K562 (cell line): ENCODE data around the gene HES3. TPM values are rescaled to one million over a fixed set of nuclear protein-coding genes. Genes with fewer than 3 reads are reported as not detected.

Experiments
- ATAC-seq: fragments of 200-7000 bp; cut with Tn5 transposase; 3 replicates; pipeline ENCODE4 v1.9.1; 2020; ENCODE audit warnings: moderate library complexity
- BruUV-seq: library from RNA; stranded (reverse); fragments of 400-500 nt; replicated peaks from 2 replicates; lab custom pipeline; 2021; lab: Mats Ljungman, UMichigan
- CTCF ChIA-PET: fragments of 300-600 bp; formaldehyde crosslinking; extraction: SDS; loops from one replicate; lab custom pipeline; 2021; ENCODE audit warnings: low intra/inter-chr PET ratio; lab: Yijun Ruan, JAX
- POLR2A ChIA-PET: fragments of 300-600, 350-650 bp; sonication (Branson Sonifier 250); formaldehyde crosslinking; extraction: SDS; loops from one replicate; lab custom pipeline; 2021; ENCODE audit warnings: antibody characterized with exemption, inconsistent platforms; lab: Yijun Ruan, JAX
- DNase-seq, 4 experiments: peaks; one replicate each; pipeline versions ENCODE4 v3.0.0 to v3.0.0-alpha.2; 2011 to 2018; ENCODE audit warnings: low spot score in 3 of 4, mixed read lengths in 3 of 4; ENCODE audit errors: extremely low read depth in 1 of 4
- FAIRE-seq: peaks from 2 replicates; lab custom pipeline; 2011; peaks lifted over from hg19 to GRCh38; lab: Jason Lieb, UNC
- H2AFZ ChIP-seq: 2 replicates; pipeline ENCODE4 v1.6.0; 2011; ENCODE audit warnings: low read depth, low read length, control low read depth, inconsistent platforms
- H3K27ac ChIP-seq: fragments of 200-600 bp; 3 replicates; pipeline ENCODE4 v1.8.0; 2011; ENCODE audit warnings: low read depth, mild to moderate bottlenecking, control low read depth, inconsistent platforms, low read length, moderate library complexity, mixed read lengths; ENCODE audit errors: extremely low read depth
- H3K27me3 ChIP-seq, 2 experiments: fragments of 300-600 bp in 1 of 2; 2 replicates in 1 of 2; 3 replicates in 1 of 2; pipeline versions ENCODE4 v1.6.0 to v1.8.0; 2011; ENCODE audit warnings: inconsistent platforms in 2 of 2, low read length in 2 of 2, mild to moderate bottlenecking in 1 of 2, mixed read lengths in 1 of 2, moderate library complexity in 1 of 2; ENCODE audit not compliant: control insufficient read depth in 2 of 2, insufficient read depth in 2 of 2
- H3K36me3 ChIP-seq: fragments of 300-600 bp; 3 replicates; pipeline ENCODE4 v1.8.0; 2011; ENCODE audit warnings: mild to moderate bottlenecking, low read length, inconsistent platforms; ENCODE audit not compliant: control insufficient read depth, insufficient read depth
- H3K4me1 ChIP-seq, 2 experiments: fragments of 200-600 bp in 1 of 2; replicated peaks in 1 of 2; 2 replicates in 1 of 2; 3 replicates in 1 of 2; pipeline versions ENCODE4 v1.5.1 to v1.8.0; 2011; ENCODE audit warnings: inconsistent platforms in 2 of 2, low read length in 2 of 2, mild to moderate bottlenecking in 1 of 2, mixed read lengths in 1 of 2, moderate library complexity in 1 of 2; ENCODE audit not compliant: control insufficient read depth in 2 of 2, insufficient read depth in 2 of 2
- H3K4me2 ChIP-seq: 2 replicates; pipeline ENCODE4 v1.6.1; 2011; ENCODE audit warnings: low read length, control low read depth, inconsistent platforms, mixed read lengths; ENCODE audit not compliant: insufficient read depth
- H3K4me3 ChIP-seq: fragments of 200-600 bp; sonication (generic), shearing (Covaris generic); 2 replicates; pipeline ENCODE4 v1.5.1; 2016; ENCODE audit warnings: control low read depth, inconsistent platforms
- H3K79me2 ChIP-seq: fragments of 200-600 bp; 3 replicates; pipeline ENCODE4 v1.8.0; 2011; ENCODE audit warnings: low read length, inconsistent platforms; ENCODE audit not compliant: control insufficient read depth, insufficient read depth
- H3K9ac ChIP-seq, 2 experiments: 2 replicates each; pipeline versions ENCODE4 v1.6.0 to v1.6.1; 2011; ENCODE audit warnings: low read depth in 2 of 2, low read length in 2 of 2, control low read depth in 1 of 2, inconsistent platforms in 1 of 2, mild to moderate bottlenecking in 1 of 2, mixed read lengths in 1 of 2; ENCODE audit not compliant: insufficient read depth in 1 of 2
- H3K9me1 ChIP-seq: one replicate; pipeline ENCODE4 v1.6.0; 2011; ENCODE audit warnings: inconsistent platforms, mild to moderate bottlenecking, low read length, moderate library complexity; ENCODE audit not compliant: control insufficient read depth, insufficient read depth
- H3K9me3 ChIP-seq: replicated peaks from 2 replicates; pipeline ENCODE4 v1.5.1; 2011; ENCODE audit warnings: low read depth, low read length, inconsistent platforms; ENCODE audit not compliant: control insufficient read depth, insufficient read depth
- H4K20me1 ChIP-seq: replicated peaks from 2 replicates; pipeline ENCODE4 v1.6.1; 2011; ENCODE audit warnings: low read length, inconsistent platforms, mixed read lengths; ENCODE audit not compliant: control insufficient read depth, insufficient read depth
- EGR1 ChIP-seq: fragments of 450-650 bp; conservative IDR thresholded peaks from 2 replicates; pipeline ENCODE4 v1.6.1; 2017; ENCODE audit warnings: mild to moderate bottlenecking
- FOSL1 ChIP-seq: fragments of 200-800 bp; sonication (Bioruptor generic); conservative IDR thresholded peaks from 2 replicates; pipeline ENCODE4 v1.6.1; 2016; ENCODE audit warnings: missing genetic modification characterization, missing compliant biosample characterization
- JUND ChIP-seq, 2 experiments: IDR thresholded peaks; 2 replicates in 1 of 2; 3 replicates in 1 of 2; pipeline ENCODE4 v1.6.1; 2011; ENCODE audit warnings: borderline replicate concordance in 2 of 2, low read depth in 2 of 2, low read length in 2 of 2, improper control_type of control experiment in 1 of 2, missing biosample characterization in 1 of 2, missing genetic modification characterization in 1 of 2, missing genetic modification reagents in 1 of 2
- PHTF2 ChIP-seq: fragments of 250-450 bp; sonication (Bioruptor Pico); IDR thresholded peaks from 2 replicates; pipeline ENCODE4 v1.5.0; 2021; ENCODE audit warnings: mild to moderate bottlenecking
- TEAD2 ChIP-seq: fragments of 450-650 bp; IDR thresholded peaks from 2 replicates; pipeline ENCODE4 v1.6.1; 2016; ENCODE audit warnings: missing genetic modification characterization, control low read depth, missing compliant biosample characterization
- WGBS: fragments of 100-300 bp; shearing (Covaris generic); methylation state at CpG from one replicate; pipeline ENCODE4 v1.1.6; 2016; ENCODE audit warnings: low coverage, mixed read lengths; ENCODE audit not compliant: insufficient coverage; ENCODE audit errors: missing lambda C conversion rate; 5-methylcytosine and 5-hydroxymethylcytosine counted together
- in situ Hi-C: fragments of 300-500 bp; cut with MboI; formaldehyde crosslinking; loops from 4 replicates; pipeline ENCODE4 v1.15.0; 2018; ENCODE audit warnings: inconsistent platforms, mixed read lengths
- intact Hi-C: fragments of 100-400 bp; cut with micrococcal nuclease; formaldehyde crosslinking; loops from 2 replicates; pipeline ENCODE4 v1.14.2; 2022
- polyA plus RNA-seq, 8 experiments: library from polyadenylated mRNA; depleted of rRNA in 4 of 8; stranded (reverse) in 5 of 8; unstranded in 3 of 8; fragments of >200 nt; fragmentation: Nextera tagmentation in 2 of 8; fragmentation: Illumina TruSeq in 1 of 8; extraction: Ambion mirVana in 2 of 8; extraction: Trizol in 1 of 8; gene quantifications; 2 replicates each; pipeline versions ENCODE4 v1.2.1 to v1.2.3, GENCODE V29; 2011 to 2014; ENCODE audit warnings: inconsistent platforms in 1 of 8, missing spikeins in 1 of 8
- total RNA-seq, 7 experiments: library from RNA; depleted of rRNA in 6 of 7; stranded (reverse); fragments of >200 nt in 6 of 7; fragmentation: Illumina TruSeq in 2 of 7; extraction: Trizol in 2 of 7; gene quantifications; 2 replicates each; pipeline versions ENCODE4 v1.2.1 to v1.2.3, GENCODE V29; 2011 to 2021; ENCODE audit warnings: low replicate concordance in 1 of 7
- TF ChIP-seq, protein P1 (sequence below): sonication (generic); formaldehyde crosslinking; IDR thresholded peaks from 2 replicates; pipeline ENCODE4 v1.8.1; 2023; ENCODE audit warnings: mild to moderate bottlenecking, missing genetic modification reagents
- TF ChIP-seq, protein P2 (sequence below): fragments of 200-800 bp; sonication (Bioruptor generic); IDR thresholded peaks from 2 replicates; pipeline ENCODE4 v1.6.1; 2017; ENCODE audit warnings: missing genetic modification characterization, missing compliant biosample characterization
- TF ChIP-seq, protein P3 (sequence below), 2 experiments: fragments of 450-650 bp in 1 of 2; sonication (generic) in 1 of 2; formaldehyde crosslinking in 1 of 2; IDR thresholded peaks in 1 of 2; conservative IDR thresholded peaks in 1 of 2; 2 replicates each; pipeline versions ENCODE4 v1.6.1 to v1.8.1; 2016 to 2023; ENCODE audit warnings: mild to moderate bottlenecking in 2 of 2, moderate library complexity in 2 of 2, inconsistent platforms in 1 of 2, missing genetic modification reagents in 1 of 2

HES3 gene
- total and polyA plus RNA-seq, 9 of the 15 experiments (the other 6 are each of a cell fraction or from before 2014, with no cell fraction given) = not detected

DNA sequence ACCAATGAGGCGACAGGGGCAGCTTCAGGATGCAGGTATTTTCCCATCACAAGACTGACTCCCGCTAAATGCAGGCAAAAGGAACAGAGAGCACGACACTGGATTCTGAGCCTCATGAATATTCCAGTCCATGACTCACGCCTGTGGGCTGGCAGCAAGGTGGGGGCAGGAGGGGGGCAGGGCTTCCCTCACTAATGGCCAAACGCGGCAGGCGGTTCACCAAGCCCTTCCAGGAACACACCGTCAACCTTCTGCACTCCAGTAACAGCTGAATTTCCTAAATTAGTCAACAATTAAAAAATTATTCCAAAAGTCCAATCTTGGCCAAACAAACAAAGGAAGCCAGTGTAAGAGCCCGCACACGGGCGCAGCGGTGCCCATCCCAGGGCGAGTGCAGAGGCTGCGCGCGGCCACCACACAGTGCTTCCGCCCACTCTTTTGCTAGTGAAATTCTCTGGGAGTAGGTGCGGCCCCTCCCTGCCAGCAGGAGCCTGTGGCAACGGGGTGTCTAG, 29.5 kb downstream of the HES3 start:
- H2AFZ ChIP-seq = no peak overlapping the region
- TF ChIP-seq, protein P1, sequence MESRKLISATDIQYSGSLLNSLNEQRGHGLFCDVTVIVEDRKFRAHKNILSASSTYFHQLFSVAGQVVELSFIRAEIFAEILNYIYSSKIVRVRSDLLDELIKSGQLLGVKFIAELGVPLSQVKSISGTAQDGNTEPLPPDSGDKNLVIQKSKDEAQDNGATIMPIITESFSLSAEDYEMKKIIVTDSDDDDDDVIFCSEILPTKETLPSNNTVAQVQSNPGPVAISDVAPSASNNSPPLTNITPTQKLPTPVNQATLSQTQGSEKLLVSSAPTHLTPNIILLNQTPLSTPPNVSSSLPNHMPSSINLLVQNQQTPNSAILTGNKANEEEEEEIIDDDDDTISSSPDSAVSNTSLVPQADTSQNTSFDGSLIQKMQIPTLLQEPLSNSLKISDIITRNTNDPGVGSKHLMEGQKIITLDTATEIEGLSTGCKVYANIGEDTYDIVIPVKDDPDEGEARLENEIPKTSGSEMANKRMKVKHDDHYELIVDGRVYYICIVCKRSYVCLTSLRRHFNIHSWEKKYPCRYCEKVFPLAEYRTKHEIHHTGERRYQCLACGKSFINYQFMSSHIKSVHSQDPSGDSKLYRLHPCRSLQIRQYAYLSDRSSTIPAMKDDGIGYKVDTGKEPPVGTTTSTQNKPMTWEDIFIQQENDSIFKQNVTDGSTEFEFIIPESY (CRISPR knock-in tag) = peak; percentile 77
- no peak for TF ChIP-seq PHTF2
- no peak for TF ChIP-seq TEAD2 (tag)
- TF ChIP-seq EGR1 = peak; percentile 42
- peak; percentile 53 for TF ChIP-seq JUND (IDR thresholded peaks at IDR 0.05; ENCODE audit: borderline replicate concordance, low read depth, low read length)
- TF ChIP-seq JUND (tag; IDR thresholded peaks at IDR 0.05; ENCODE audit: borderline replicate concordance, low read depth, low read length) = no peak
- TF ChIP-seq, protein P2, sequence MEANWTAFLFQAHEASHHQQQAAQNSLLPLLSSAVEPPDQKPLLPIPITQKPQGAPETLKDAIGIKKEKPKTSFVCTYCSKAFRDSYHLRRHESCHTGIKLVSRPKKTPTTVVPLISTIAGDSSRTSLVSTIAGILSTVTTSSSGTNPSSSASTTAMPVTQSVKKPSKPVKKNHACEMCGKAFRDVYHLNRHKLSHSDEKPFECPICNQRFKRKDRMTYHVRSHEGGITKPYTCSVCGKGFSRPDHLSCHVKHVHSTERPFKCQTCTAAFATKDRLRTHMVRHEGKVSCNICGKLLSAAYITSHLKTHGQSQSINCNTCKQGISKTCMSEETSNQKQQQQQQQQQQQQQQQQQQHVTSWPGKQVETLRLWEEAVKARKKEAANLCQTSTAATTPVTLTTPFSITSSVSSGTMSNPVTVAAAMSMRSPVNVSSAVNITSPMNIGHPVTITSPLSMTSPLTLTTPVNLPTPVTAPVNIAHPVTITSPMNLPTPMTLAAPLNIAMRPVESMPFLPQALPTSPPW (CRISPR knock-in tag) = peak; percentile 70
- peak; percentile 70 for TF ChIP-seq FOSL1 (tag)
- TF ChIP-seq, protein P3, sequence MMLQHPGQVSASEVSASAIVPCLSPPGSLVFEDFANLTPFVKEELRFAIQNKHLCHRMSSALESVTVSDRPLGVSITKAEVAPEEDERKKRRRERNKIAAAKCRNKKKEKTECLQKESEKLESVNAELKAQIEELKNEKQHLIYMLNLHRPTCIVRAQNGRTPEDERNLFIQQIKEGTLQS (IDR thresholded peaks at IDR 0.05) = peak; percentile 49
- TF ChIP-seq, protein P3 (CRISPR knock-in tag; conservative IDR thresholded peaks at IDR 0.05) = no peak
- POLR2A ChIA-PET = interaction anchor here (0.5 kb wide), 1 partner anchor 1211 kb away, joined by 4 read pairs; no protein-coding TSS in a partner anchor
- intact Hi-C loops (no loop called here), in situ Hi-C loops (loop anchor here (25.0 kb wide), 1 partner anchor 939 kb away; no protein-coding TSS in a partner anchor)
- no peaks in the 10 kb centered on the region for H3K79me2 ChIP-seq
- H3K4me2 ChIP-seq = no peak overlapping the region
- peak in 2 of 4 experiments; percentile 42 to 44 for DNase-seq
- H3K4me3 ChIP-seq = no peak overlapping the region
- no peaks in the 10 kb centered on the region for H3K9me1 ChIP-seq
- peaks cover 8% of the 10 kb centered on the region; the same call in 1 of the 2 replicates for H4K20me1 ChIP-seq
- no peak overlapping the region for H3K27ac ChIP-seq
- 53% methylated on average over 14 of the region's 19 CpGs for WGBS
- no peaks in the 10 kb centered on the region for H3K36me3 ChIP-seq
- peaks cover 5 to 79% of the 10 kb centered on the region in 2 experiments; a peak in 4 of 5 replicates for H3K4me1 ChIP-seq
- no peaks in the 10 kb centered on the region for H3K9me3 ChIP-seq
- no peaks in the 10 kb centered on the region for H3K27me3 ChIP-seq
- ATAC-seq = no peak
- CTCF ChIA-PET = no interaction called here
- BruUV-seq = no TSS peak
- peak; percentile 70 for FAIRE-seq
- 0 out of 4 replicates have a peak overlapping the region, but pooled peaks of 1 of the 2 experiments have one; percentile 65 for H3K9ac ChIP-seq
